ENCODE data around the gene GTF3C1. TPM values are rescaled to one million over a fixed set of nuclear protein-coding genes. Genes with fewer than 3 reads are reported as not detected.

The GTF3C1 gene
- total and polyA plus RNA-seq, 2 of the 13 experiments (the other 11 are each of a cell fraction or from before 2014, with no cell fraction given), result 29.2 to 72.7 TPM

DNA sequence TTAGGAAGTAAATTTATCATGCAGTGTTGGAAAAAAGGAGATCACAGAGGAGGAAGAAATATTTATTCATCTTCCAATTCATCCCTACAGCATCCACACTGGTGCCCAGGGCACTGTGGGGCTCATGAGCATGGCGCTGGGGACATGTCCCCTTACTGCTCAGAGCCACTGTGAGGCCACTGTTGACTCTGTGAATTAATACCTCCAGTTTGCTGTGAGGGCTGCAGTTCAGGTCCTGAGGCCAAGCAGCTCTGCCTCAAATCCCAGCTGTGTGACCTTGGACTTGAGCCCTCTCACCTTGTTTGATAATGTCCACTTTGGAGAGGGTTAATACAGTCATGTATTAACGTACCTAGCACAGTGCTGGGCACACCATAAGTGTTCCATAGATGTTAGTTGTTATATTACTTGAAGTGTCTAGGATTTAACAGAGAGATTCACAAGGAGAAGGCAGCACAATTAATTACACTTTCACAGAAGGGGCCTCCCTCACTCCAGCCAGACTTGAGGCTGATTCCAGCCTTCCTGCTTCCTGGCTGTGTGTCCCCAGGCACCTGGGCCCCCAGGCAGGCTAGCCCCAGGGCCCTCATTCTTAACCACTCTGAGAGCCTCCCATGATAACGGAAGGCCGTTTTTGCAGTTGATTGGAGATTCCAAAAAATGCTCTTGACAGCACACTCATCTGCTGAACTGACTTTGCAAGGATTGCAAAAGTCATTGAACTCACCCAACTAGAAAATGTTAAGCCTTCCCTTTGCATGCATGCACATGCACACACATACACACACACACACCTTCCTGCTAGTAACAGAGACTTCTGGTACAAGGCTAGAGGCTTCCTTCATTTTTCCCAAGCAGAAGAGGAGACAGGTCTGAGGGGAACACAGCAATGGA lies 29.6 kb upstream of the GTF3C1 start (continued):
- TF ChIP-seq, protein P1, sequence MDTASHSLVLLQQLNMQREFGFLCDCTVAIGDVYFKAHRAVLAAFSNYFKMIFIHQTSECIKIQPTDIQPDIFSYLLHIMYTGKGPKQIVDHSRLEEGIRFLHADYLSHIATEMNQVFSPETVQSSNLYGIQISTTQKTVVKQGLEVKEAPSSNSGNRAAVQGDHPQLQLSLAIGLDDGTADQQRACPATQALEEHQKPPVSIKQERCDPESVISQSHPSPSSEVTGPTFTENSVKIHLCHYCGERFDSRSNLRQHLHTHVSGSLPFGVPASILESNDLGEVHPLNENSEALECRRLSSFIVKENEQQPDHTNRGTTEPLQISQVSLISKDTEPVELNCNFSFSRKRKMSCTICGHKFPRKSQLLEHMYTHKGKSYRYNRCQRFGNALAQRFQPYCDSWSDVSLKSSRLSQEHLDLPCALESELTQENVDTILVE (CRISPR knock-in tag; IDR thresholded peaks at IDR 0.05), result 0 out of 2 replicates have a peak, but pooled peaks have one; percentile 64
- TF ChIP-seq SKI (IDR thresholded peaks at IDR 0.05; ENCODE audit: partially characterized antibody), result peak; percentile 79
- no peak for TF ChIP-seq ZNF883 (CRISPR knock-in tag; IDR thresholded peaks at IDR 0.05; ENCODE audit: not compliant biosample characterization)
- TF ChIP-seq, protein P2, sequence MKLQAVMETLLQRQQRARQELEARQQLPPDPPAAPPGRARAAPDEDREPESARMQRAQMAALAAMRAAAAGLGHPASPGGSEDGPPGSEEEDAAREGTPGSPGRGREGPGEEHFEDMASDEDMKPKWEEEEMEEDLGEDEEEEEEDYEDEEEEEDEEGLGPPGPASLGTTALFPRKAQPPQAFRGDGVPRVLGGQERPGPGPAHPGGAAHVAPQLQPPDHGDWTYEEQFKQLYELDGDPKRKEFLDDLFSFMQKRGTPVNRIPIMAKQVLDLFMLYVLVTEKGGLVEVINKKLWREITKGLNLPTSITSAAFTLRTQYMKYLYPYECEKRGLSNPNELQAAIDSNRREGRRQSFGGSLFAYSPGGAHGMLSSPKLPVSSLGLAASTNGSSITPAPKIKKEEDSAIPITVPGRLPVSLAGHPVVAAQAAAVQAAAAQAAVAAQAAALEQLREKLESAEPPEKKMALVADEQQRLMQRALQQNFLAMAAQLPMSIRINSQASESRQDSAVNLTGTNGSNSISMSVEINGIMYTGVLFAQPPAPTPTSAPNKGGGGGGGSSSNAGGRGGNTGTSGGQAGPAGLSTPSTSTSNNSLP (IDR thresholded peaks at IDR 0.05; ENCODE audit: low read depth, low read length), result peak; percentile 91
- TF ChIP-seq GATAD2A (CRISPR knock-in tag; IDR thresholded peaks at IDR 0.05), result peak; percentile 67
- no peak for TF ChIP-seq SIN3B (IDR thresholded peaks at IDR 0.05; ENCODE audit: low read length)
- TF ChIP-seq MXD4 (CRISPR knock-in tag; IDR thresholded peaks at IDR 0.05), result peak; percentile 39; the same call in 1 of the 2 replicates
- TF ChIP-seq ZNF816 (CRISPR knock-in tag; IDR thresholded peaks at IDR 0.05; ENCODE audit: borderline replicate concordance), result no peak
- no peak for TF ChIP-seq CREB1 (IDR thresholded peaks at IDR 0.05)
- 0 out of 2 replicates have a peak, but pooled peaks have one; percentile 8 for TF ChIP-seq CREB1 (CRISPR knock-in tag; IDR thresholded peaks at IDR 0.05)
- TF ChIP-seq, protein P3, sequence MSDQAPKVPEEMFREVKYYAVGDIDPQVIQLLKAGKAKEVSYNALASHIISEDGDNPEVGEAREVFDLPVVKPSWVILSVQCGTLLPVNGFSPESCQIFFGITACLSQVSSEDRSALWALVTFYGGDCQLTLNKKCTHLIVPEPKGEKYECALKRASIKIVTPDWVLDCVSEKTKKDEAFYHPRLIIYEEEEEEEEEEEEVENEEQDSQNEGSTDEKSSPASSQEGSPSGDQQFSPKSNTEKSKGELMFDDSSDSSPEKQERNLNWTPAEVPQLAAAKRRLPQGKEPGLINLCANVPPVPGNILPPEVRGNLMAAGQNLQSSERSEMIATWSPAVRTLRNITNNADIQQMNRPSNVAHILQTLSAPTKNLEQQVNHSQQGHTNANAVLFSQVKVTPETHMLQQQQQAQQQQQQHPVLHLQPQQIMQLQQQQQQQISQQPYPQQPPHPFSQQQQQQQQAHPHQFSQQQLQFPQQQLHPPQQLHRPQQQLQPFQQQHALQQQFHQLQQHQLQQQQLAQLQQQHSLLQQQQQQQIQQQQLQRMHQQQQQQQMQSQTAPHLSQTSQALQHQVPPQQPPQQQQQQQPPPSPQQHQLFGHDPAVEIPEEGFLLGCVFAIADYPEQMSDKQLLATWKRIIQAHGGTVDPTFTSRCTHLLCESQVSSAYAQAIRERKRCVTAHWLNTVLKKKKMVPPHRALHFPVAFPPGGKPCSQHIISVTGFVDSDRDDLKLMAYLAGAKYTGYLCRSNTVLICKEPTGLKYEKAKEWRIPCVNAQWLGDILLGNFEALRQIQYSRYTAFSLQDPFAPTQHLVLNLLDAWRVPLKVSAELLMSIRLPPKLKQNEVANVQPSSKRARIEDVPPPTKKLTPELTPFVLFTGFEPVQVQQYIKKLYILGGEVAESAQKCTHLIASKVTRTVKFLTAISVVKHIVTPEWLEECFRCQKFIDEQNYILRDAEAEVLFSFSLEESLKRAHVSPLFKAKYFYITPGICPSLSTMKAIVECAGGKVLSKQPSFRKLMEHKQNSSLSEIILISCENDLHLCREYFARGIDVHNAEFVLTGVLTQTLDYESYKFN (CRISPR knock-in tag; conservative IDR thresholded peaks at IDR 0.05), result peak; percentile 87
- no peak for TF ChIP-seq ZNF737 (CRISPR knock-in tag; IDR thresholded peaks at IDR 0.05; ENCODE audit: borderline replicate concordance)
- TF ChIP-seq KDM1A (CRISPR knock-in tag; IDR thresholded peaks at IDR 0.05), result peak; percentile 14; the same call in 1 of the 2 replicates
- TF ChIP-seq KMT2A (CRISPR knock-in tag; IDR thresholded peaks at IDR 0.05), result 0 out of 2 replicates have a peak, but pooled peaks have one; percentile 19
- TF ChIP-seq, protein P4, sequence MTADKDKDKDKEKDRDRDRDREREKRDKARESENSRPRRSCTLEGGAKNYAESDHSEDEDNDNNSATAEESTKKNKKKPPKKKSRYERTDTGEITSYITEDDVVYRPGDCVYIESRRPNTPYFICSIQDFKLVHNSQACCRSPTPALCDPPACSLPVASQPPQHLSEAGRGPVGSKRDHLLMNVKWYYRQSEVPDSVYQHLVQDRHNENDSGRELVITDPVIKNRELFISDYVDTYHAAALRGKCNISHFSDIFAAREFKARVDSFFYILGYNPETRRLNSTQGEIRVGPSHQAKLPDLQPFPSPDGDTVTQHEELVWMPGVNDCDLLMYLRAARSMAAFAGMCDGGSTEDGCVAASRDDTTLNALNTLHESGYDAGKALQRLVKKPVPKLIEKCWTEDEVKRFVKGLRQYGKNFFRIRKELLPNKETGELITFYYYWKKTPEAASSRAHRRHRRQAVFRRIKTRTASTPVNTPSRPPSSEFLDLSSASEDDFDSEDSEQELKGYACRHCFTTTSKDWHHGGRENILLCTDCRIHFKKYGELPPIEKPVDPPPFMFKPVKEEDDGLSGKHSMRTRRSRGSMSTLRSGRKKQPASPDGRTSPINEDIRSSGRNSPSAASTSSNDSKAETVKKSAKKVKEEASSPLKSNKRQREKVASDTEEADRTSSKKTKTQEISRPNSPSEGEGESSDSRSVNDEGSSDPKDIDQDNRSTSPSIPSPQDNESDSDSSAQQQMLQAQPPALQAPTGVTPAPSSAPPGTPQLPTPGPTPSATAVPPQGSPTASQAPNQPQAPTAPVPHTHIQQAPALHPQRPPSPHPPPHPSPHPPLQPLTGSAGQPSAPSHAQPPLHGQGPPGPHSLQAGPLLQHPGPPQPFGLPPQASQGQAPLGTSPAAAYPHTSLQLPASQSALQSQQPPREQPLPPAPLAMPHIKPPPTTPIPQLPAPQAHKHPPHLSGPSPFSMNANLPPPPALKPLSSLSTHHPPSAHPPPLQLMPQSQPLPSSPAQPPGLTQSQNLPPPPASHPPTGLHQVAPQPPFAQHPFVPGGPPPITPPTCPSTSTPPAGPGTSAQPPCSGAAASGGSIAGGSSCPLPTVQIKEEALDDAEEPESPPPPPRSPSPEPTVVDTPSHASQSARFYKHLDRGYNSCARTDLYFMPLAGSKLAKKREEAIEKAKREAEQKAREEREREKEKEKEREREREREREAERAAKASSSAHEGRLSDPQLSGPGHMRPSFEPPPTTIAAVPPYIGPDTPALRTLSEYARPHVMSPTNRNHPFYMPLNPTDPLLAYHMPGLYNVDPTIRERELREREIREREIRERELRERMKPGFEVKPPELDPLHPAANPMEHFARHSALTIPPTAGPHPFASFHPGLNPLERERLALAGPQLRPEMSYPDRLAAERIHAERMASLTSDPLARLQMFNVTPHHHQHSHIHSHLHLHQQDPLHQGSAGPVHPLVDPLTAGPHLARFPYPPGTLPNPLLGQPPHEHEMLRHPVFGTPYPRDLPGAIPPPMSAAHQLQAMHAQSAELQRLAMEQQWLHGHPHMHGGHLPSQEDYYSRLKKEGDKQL (CRISPR knock-in tag; IDR thresholded peaks at IDR 0.05; ENCODE audit: low read depth), result 0 out of 2 replicates have a peak, but pooled peaks have one; percentile 34
- TF ChIP-seq ZNF891 (CRISPR knock-in tag; IDR thresholded peaks at IDR 0.05), result 0 out of 2 replicates have a peak, but pooled peaks have one; percentile 56
- peak; percentile 94 for TF ChIP-seq RARA (CRISPR knock-in tag; IDR thresholded peaks at IDR 0.05)
- no peak for TF ChIP-seq NBN (conservative IDR thresholded peaks at IDR 0.05)

Data from HepG2 (cell line).